ENCODE measurements around the gene GRM7.

DNA sequence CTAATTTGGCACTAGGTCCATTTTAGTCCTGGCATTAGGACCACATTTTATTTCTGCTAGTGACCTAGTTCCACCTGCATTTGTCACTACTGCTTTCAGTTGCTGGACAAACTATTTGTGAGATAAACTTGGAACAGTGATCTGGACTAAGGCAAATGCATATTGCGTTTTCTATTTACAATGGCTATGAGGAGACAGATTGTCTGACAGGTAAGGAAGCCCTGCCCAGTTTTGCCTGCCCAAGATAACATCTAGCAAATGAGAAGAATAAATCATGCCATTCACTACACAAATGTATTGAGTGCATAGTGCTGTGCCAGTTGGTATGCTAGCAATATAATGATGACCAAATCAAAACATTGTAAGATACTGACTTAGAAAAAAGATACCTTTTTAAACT is 245.7 kb downstream of the GRM7 start:
- no peak for TF ChIP-seq SMC3 (conservative IDR thresholded peaks at IDR 0.05; ENCODE audit: poor library complexity)
- TF ChIP-seq MXI1 (conservative IDR thresholded peaks at IDR 0.05; ENCODE audit: poor library complexity, severe bottlenecking) = no peak
